ENCODE results near the gene EIF3F. TPM values are rescaled to one million over a fixed set of nuclear protein-coding genes. Genes with fewer than 3 reads are reported as not detected.

Gene EIF3F
- total and polyA plus RNA-seq, 9 of the 15 experiments (the other 6 are each of a cell fraction or from before 2014, with no cell fraction given) = 50.1 to 259 (median 135) TPM

DNA sequence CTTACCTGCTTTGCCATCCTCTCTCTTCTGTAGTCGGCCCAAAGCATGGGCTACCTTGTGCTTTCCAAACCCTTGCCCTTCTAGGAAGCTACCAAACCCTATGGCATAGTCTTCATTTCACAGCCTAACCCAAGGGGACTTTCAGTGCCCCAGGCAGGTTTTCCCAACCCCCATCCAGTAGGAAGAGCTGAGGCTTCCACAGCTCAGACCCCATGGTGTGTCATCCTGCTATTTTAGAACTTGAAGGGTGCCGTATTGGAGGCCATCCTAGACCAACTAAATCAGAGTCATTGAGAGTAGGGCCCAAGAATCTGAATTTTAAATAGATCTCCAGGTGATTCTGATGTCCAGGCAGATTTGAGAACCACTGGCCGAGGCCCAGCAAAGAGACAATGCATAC is 61.9 kb downstream of the EIF3F start (continued):
- TF ChIP-seq ZNF197 (CRISPR knock-in tag; IDR thresholded peaks at IDR 0.05; ENCODE audit: low read depth) (no peak), ZNF507 (tag; conservative IDR thresholded peaks at IDR 0.05) (no peak), SUPT5H (IDR thresholded peaks at IDR 0.05) (no peak), FOXM1 (IDR thresholded peaks at IDR 0.05; ENCODE audit: low read depth) (no peak), FOXM1 (CRISPR knock-in tag; IDR thresholded peaks at IDR 0.05; ENCODE audit: low read depth) (no peak), ZZZ3 (IDR thresholded peaks at IDR 0.05) (no peak), TARDBP (IDR thresholded peaks at IDR 0.05) (no peak), ZNF124 (CRISPR knock-in tag; IDR thresholded peaks at IDR 0.05) (no peak), BRF1 (IDR thresholded peaks at IDR 0.05; ENCODE audit: borderline replicate concordance, extremely low read depth, insufficient read length) (no peak), ELF1 (tag; IDR thresholded peaks at IDR 0.05) (no peak)

Small RNA genes lying within 50 kb of the gene (small RNA-seq; reads per million reads assigned to genes)
- gene COX6CP5 = not detected

Other genes starting within 250 kb of the EIF3F start
- gene OR5P2, start 190.4 kb upstream of the EIF3F start, total RNA-seq (2014; rRNA removed) = not detected in 2 replicates
- gene OR5P2, start 190.4 kb upstream of the EIF3F start, total RNA-seq (2014; rRNA removed; fragmentation: Illumina TruSeq; extraction: Trizol) = not detected in 2 replicates
- gene OR5P2, start 190.4 kb upstream of the EIF3F start, total RNA-seq (2015; rRNA removed; fragmentation: Illumina TruSeq; extraction: Trizol) = not detected in 2 replicates
- gene OR5P2, start 190.4 kb upstream of the EIF3F start, total RNA-seq (2021) = not detected in 2 replicates
- not detected in 2 replicates for gene OR5P2, start 190.4 kb upstream of the EIF3F start, polyA plus RNA-seq (2011; rRNA removed)
- not detected in 2 replicates for gene OR5P2, start 190.4 kb upstream of the EIF3F start, polyA plus RNA-seq (2014; fragmentation: Illumina TruSeq; extraction: Trizol)
- gene OR5P2, start 190.4 kb upstream of the EIF3F start, polyA plus RNA-seq (2014; fragmentation: Nextera tagmentation; extraction: Ambion mirVana) = not detected
- gene OR5P2, start 190.4 kb upstream of the EIF3F start, polyA plus RNA-seq (2014; rRNA removed) = not detected in 2 replicates
- gene OR5P3, start 156.5 kb upstream of the EIF3F start, total RNA-seq (2014; rRNA removed) = not detected in 2 replicates
- not detected in 2 replicates for gene OR5P3, start 156.5 kb upstream of the EIF3F start, total RNA-seq (2014; rRNA removed; fragmentation: Illumina TruSeq; extraction: Trizol)
- gene OR5P3, start 156.5 kb upstream of the EIF3F start, total RNA-seq (2015; rRNA removed; fragmentation: Illumina TruSeq; extraction: Trizol) = not detected in 2 replicates
- not detected in 2 replicates for gene OR5P3, start 156.5 kb upstream of the EIF3F start, total RNA-seq (2021)
- not detected in 2 replicates for gene OR5P3, start 156.5 kb upstream of the EIF3F start, polyA plus RNA-seq (2011; rRNA removed)
- gene OR5P3, start 156.5 kb upstream of the EIF3F start, polyA plus RNA-seq (2014; fragmentation: Illumina TruSeq; extraction: Trizol) = not detected in 2 replicates
- gene OR5P3, start 156.5 kb upstream of the EIF3F start, polyA plus RNA-seq (2014; fragmentation: Nextera tagmentation; extraction: Ambion mirVana) = not detected
- gene OR5P3, start 156.5 kb upstream of the EIF3F start, polyA plus RNA-seq (2014; rRNA removed) = not detected in 2 replicates
- gene OR10A6, start 56.1 kb upstream of the EIF3F start, total RNA-seq (2014; rRNA removed) = not detected in 2 replicates
- not detected in 2 replicates for gene OR10A6, start 56.1 kb upstream of the EIF3F start, total RNA-seq (2014; rRNA removed; fragmentation: Illumina TruSeq; extraction: Trizol)
- not detected in 2 replicates for gene OR10A6, start 56.1 kb upstream of the EIF3F start, total RNA-seq (2015; rRNA removed; fragmentation: Illumina TruSeq; extraction: Trizol)
- not detected in 2 replicates for gene OR10A6, start 56.1 kb upstream of the EIF3F start, total RNA-seq (2021)
- not detected in 2 replicates for gene OR10A6, start 56.1 kb upstream of the EIF3F start, polyA plus RNA-seq (2011; rRNA removed)
- gene OR10A6, start 56.1 kb upstream of the EIF3F start, polyA plus RNA-seq (2014; fragmentation: Illumina TruSeq; extraction: Trizol) = not detected in 2 replicates
- gene OR10A6, start 56.1 kb upstream of the EIF3F start, polyA plus RNA-seq (2014; fragmentation: Nextera tagmentation; extraction: Ambion mirVana) = not detected
- gene OR10A6, start 56.1 kb upstream of the EIF3F start, polyA plus RNA-seq (2014; rRNA removed) = not detected in 2 replicates
- not detected in 2 replicates for gene OR10A3, start 45.6 kb upstream of the EIF3F start, total RNA-seq (2014; rRNA removed)
- not detected in 2 replicates for gene OR10A3, start 45.6 kb upstream of the EIF3F start, total RNA-seq (2014; rRNA removed; fragmentation: Illumina TruSeq; extraction: Trizol)
- not detected in 2 replicates for gene OR10A3, start 45.6 kb upstream of the EIF3F start, total RNA-seq (2015; rRNA removed; fragmentation: Illumina TruSeq; extraction: Trizol)
- not detected in 2 replicates for gene OR10A3, start 45.6 kb upstream of the EIF3F start, total RNA-seq (2021)
- gene OR10A3, start 45.6 kb upstream of the EIF3F start, polyA plus RNA-seq (2011; rRNA removed) = not detected in 2 replicates
- gene OR10A3, start 45.6 kb upstream of the EIF3F start, polyA plus RNA-seq (2014; fragmentation: Illumina TruSeq; extraction: Trizol) = not detected in 2 replicates
- gene OR10A3, start 45.6 kb upstream of the EIF3F start, polyA plus RNA-seq (2014; fragmentation: Nextera tagmentation; extraction: Ambion mirVana) = not detected
- not detected in 2 replicates for gene OR10A3, start 45.6 kb upstream of the EIF3F start, polyA plus RNA-seq (2014; rRNA removed)
- gene NLRP10, start 21.9 kb upstream of the EIF3F start, total RNA-seq (2014; rRNA removed) = 0.14 TPM in 1 of 2 replicates, not detected in the other
- gene NLRP10, start 21.9 kb upstream of the EIF3F start, total RNA-seq (2014; rRNA removed; fragmentation: Illumina TruSeq; extraction: Trizol) = 0.04 TPM in 1 of 2 replicates, not detected in the other
- gene NLRP10, start 21.9 kb upstream of the EIF3F start, total RNA-seq (2015; rRNA removed; fragmentation: Illumina TruSeq; extraction: Trizol) = not detected in 2 replicates
- 0.09 TPM in 1 of 2 replicates, not detected in the other for gene NLRP10, start 21.9 kb upstream of the EIF3F start, total RNA-seq (2021)
- gene NLRP10, start 21.9 kb upstream of the EIF3F start, polyA plus RNA-seq (2011; rRNA removed) = not detected in 2 replicates
- gene NLRP10, start 21.9 kb upstream of the EIF3F start, polyA plus RNA-seq (2014; fragmentation: Illumina TruSeq; extraction: Trizol) = not detected in 2 replicates
- not detected for gene NLRP10, start 21.9 kb upstream of the EIF3F start, polyA plus RNA-seq (2014; fragmentation: Nextera tagmentation; extraction: Ambion mirVana)
- gene NLRP10, start 21.9 kb upstream of the EIF3F start, polyA plus RNA-seq (2014; rRNA removed) = not detected in 2 replicates
- not detected in 2 replicates for gene TUB, start 93.9 kb downstream of the EIF3F start, total RNA-seq (2014; rRNA removed)
- gene TUB, start 93.9 kb downstream of the EIF3F start, total RNA-seq (2014; rRNA removed; fragmentation: Illumina TruSeq; extraction: Trizol) = not detected in 2 replicates
- not detected in 2 replicates for gene TUB, start 93.9 kb downstream of the EIF3F start, total RNA-seq (2015; rRNA removed; fragmentation: Illumina TruSeq; extraction: Trizol)
- gene TUB, start 93.9 kb downstream of the EIF3F start, total RNA-seq (2021) = not detected in 2 replicates
- gene TUB, start 93.9 kb downstream of the EIF3F start, polyA plus RNA-seq (2011; rRNA removed) = not detected in 2 replicates
- gene TUB, start 93.9 kb downstream of the EIF3F start, polyA plus RNA-seq (2014; fragmentation: Illumina TruSeq; extraction: Trizol) = not detected in 2 replicates
- not detected for gene TUB, start 93.9 kb downstream of the EIF3F start, polyA plus RNA-seq (2014; fragmentation: Nextera tagmentation; extraction: Ambion mirVana)
- gene TUB, start 93.9 kb downstream of the EIF3F start, polyA plus RNA-seq (2014; rRNA removed) = not detected in 2 replicates
- gene RIC3, start 181.7 kb downstream of the EIF3F start, total RNA-seq (2014; rRNA removed) = not detected in 2 replicates
- gene RIC3, start 181.7 kb downstream of the EIF3F start, total RNA-seq (2014; rRNA removed; fragmentation: Illumina TruSeq; extraction: Trizol) = 0.29 TPM in 1 of 2 replicates, not detected in the other
- gene RIC3, start 181.7 kb downstream of the EIF3F start, total RNA-seq (2015; rRNA removed; fragmentation: Illumina TruSeq; extraction: Trizol) = not detected in 2 replicates
- gene RIC3, start 181.7 kb downstream of the EIF3F start, total RNA-seq (2021) = 0.11 and 0.16 TPM in 2 replicates
- gene RIC3, start 181.7 kb downstream of the EIF3F start, polyA plus RNA-seq (2011; rRNA removed) = 0.03 TPM in 2 replicates
- gene RIC3, start 181.7 kb downstream of the EIF3F start, polyA plus RNA-seq (2014; fragmentation: Illumina TruSeq; extraction: Trizol) = not detected in 2 replicates
- gene RIC3, start 181.7 kb downstream of the EIF3F start, polyA plus RNA-seq (2014; fragmentation: Nextera tagmentation; extraction: Ambion mirVana) = under 1 TPM; 0.03 to 0.14 TPM
- gene RIC3, start 181.7 kb downstream of the EIF3F start, polyA plus RNA-seq (2014; rRNA removed) = 0.05 and 0.07 TPM in 2 replicates

All from K562 (cell line).